ENCODE data around the gene STK32A.

The STK32A gene

DNA sequence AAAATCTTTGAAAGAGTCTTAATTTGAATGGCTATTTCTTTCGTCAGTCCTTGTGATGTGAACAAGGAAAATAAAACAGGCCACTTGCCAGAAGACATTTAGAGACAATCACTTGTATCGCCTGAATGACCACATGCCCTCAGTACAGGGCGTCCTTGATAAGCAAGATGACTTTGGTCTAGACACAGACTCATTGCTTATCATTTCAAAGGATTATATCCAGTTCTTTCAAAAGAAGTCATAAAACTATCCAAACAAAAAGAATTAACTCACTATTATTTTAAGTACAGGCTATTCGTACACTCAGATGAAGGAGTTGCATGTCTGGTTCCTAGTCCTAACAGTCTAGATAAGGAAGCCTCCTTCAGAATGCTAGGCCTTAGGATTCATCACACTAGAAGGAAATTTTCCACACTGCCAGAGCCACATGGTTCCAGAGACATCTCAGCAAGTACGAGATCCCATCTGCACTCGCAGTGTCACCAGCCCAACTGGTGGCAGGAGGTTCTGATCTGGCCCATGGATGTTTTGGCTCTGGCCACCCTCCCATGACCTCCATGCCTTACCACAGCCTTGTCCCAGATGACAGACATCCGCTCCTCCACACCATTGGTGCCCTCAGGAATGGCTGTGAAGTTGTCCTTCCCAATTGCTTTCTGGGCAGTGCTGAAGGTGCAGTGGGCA, 165.4 kb downstream of the STK32A start:
- H3K4me1 Mint-ChIP-seq: no peaks in the 10 kb centered on the region
- ATAC-seq (ENCODE audit: low read depth) (no peak), DNase-seq (ENCODE audit: low spot score in 2 of 2) (no peak)
- peaks cover 4% of the 10 kb centered on the region for H3K9me3 Mint-ChIP-seq
- H3K36me3 Mint-ChIP-seq: no peaks in the 10 kb centered on the region
- H3K27ac Mint-ChIP-seq: no peak overlapping the region
- H3K27me3 Mint-ChIP-seq: peaks cover 1% of the 10 kb centered on the region
- H3K4me3 Mint-ChIP-seq: no peak overlapping the region

DNA sequence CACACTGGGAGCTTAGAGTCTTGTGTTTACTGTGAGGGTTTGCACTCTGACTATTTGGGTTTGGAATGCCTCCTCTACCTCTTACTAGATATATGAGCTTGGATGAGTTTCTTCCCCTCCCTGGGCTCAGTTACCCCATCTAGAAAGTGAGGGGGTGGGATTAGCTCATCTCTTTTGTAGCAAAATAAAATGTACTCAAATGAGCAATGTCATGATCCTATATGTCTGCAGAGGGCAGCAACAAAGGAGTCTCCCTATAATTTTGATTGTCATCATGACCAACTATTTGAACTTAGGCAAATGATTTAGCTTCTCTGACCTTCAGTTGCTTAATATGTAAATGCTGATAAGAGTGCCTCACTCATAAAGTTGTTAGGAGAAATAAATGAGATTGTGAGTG, 166.1 kb downstream of the STK32A start:
- ATAC-seq (ENCODE audit: low read depth): no peak
- H3K4me3 Mint-ChIP-seq: no peak overlapping the region
- no peaks in the 10 kb centered on the region for H3K36me3 Mint-ChIP-seq
- no peaks in the 10 kb centered on the region for H3K4me1 Mint-ChIP-seq
- no peak for DNase-seq (ENCODE audit: low spot score in 2 of 2)
- H3K27ac Mint-ChIP-seq: no peak overlapping the region
- peaks cover under 1% of the 10 kb centered on the region for H3K9me3 Mint-ChIP-seq
- H3K27me3 Mint-ChIP-seq: peaks cover 1% of the 10 kb centered on the region

DNA sequence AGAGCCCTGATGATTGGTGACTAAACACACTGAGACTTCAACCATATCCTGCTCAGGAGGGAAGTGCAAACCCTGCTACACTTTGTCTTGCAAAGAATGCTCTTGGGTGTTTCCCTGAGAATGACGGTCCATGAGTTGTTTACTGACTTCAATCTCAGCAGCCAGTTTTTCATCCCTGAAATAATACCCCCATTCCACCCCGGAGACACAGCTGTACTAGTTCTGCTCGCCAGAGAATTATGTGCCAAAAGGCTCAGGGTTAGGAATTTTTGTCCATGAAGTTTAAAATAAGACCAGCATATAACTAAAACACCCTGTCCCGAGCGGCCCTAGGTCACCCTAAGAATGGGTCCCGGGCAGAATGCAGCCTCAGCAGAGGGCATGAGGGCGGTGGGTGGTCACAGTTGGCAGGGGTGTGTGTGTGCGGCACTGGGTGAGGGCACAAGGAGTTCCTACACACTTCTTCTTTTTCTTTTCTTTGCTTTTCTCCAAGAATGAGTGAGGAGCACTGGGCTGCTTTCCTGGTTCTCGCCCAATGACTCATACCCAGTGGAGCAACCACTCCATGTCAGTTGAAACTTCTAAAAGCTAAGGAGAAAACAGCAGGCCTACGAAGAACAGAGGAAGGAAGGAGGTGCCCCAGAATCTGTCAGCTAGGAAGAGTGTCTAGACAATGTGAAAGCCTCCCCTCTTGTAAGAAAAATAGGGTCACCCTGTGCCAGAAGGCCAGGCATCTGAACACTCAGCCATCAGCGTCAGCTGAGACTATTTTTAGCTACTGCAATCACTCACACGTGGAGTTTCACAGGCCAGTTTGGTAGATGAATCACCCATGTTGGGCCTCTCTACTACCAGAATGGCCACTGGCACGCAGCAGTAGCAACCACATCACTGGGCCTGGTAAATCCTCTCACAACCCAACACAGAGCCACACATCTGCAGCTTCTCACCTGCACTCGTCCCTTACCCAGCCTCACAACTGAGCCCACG, 169.1 kb downstream of the STK32A start:
- Mint-ChIP-seq H3K27ac (no peak overlapping the region), H3K9me3 (no peaks in the 10 kb centered on the region), H3K27me3 (peaks cover 1% of the 10 kb centered on the region), H3K4me3 (no peak overlapping the region), H3K36me3 (no peaks in the 10 kb centered on the region), H3K4me1 (no peaks in the 10 kb centered on the region)
- ATAC-seq (ENCODE audit: low read depth) (no peak), DNase-seq (ENCODE audit: low spot score in 2 of 2) (no peak)

DNA sequence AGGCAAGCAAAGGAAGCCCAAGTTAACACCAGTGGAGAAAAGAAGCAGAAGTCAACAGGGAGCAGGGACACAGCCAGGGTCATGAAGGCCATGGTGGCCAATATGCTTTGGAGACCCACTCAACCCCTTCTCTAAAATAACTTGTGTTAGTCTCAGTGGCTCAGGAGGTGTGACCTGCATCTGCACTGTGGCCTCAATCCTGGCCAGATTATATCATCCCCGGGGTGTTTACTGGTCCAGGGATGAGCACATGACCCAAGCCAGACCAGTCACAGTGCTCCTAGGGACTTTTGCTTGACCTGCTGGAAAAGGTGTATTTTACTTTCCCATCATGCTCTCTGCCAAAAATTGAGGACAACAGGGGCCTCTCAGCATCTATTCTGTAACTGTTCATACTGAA, 169.9 kb downstream of the STK32A start:
- no peak for ATAC-seq (ENCODE audit: low read depth)
- Mint-ChIP-seq H3K9me3 (no peaks in the 10 kb centered on the region), H3K27ac (no peak overlapping the region), H3K27me3 (peaks cover 1% of the 10 kb centered on the region), H3K36me3 (no peaks in the 10 kb centered on the region), H3K4me3 (no peak overlapping the region), H3K4me1 (no peaks in the 10 kb centered on the region)
- no peak for DNase-seq (ENCODE audit: low spot score in 2 of 2)

DNA sequence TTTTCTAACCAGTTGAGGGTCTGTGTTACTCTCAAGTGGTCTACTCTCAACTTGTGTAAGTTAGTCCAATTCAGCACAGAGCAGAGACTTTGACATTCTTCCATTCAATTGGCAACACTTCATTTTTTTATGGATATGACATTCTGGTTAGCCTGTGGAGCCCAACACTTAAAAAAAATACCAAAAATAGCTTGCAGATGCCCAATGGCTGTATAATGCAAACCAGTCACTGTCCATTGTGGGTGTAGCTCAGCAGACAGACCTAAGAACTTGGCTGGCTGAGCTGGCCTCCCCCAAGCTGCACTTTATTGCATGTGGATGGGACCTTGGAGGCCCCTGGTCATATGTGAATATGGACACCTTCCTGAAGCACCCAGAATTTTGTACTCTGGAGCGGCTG, 171.8 kb downstream of the STK32A start:
- DNase-seq (ENCODE audit: low spot score in 2 of 2): no peak
- ATAC-seq (ENCODE audit: low read depth): no peak
- Mint-ChIP-seq H3K4me3 (no peak overlapping the region), H3K4me1 (no peaks in the 10 kb centered on the region), H3K27ac (no peak overlapping the region), H3K36me3 (no peaks in the 10 kb centered on the region), H3K9me3 (no peaks in the 10 kb centered on the region), H3K27me3 (peaks cover 1% of the 10 kb centered on the region)

DNA sequence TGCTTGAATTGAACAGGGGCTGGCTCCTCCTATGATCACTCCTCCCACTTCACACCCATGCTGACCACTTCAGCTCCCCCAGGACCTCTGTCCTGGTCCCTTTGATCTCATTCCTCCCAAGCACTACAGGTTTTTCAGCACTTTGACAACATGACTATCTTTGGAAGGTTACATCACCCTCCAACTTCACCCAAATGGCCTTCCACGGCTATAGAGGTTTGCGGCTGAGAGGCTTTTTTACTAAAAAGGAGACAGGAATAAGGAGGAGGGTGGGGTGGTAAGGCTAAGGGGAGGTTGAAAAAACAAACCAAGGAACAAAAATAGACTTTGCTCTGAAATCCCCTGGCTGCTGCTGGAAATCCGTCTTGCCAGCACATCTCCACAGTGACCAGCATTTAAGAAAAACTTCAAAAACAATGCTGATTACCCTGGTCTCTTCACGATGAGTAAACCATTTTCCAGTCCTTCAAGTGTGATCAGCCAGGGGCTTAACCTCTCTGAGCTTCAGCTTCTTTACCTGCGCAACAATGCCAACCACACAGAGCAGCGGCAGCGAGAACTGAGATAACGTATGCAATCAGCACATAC, 172.4 kb downstream of the STK32A start:
- H3K9me3 Mint-ChIP-seq: no peaks in the 10 kb centered on the region
- DNase-seq (ENCODE audit: low spot score in 2 of 2): no peak
- H3K36me3 Mint-ChIP-seq: no peaks in the 10 kb centered on the region
- no peaks in the 10 kb centered on the region for H3K4me1 Mint-ChIP-seq
- no peak for ATAC-seq (ENCODE audit: low read depth)
- no peak overlapping the region for H3K27ac Mint-ChIP-seq
- H3K4me3 Mint-ChIP-seq: no peak overlapping the region
- peaks cover 1% of the 10 kb centered on the region for H3K27me3 Mint-ChIP-seq

DNA sequence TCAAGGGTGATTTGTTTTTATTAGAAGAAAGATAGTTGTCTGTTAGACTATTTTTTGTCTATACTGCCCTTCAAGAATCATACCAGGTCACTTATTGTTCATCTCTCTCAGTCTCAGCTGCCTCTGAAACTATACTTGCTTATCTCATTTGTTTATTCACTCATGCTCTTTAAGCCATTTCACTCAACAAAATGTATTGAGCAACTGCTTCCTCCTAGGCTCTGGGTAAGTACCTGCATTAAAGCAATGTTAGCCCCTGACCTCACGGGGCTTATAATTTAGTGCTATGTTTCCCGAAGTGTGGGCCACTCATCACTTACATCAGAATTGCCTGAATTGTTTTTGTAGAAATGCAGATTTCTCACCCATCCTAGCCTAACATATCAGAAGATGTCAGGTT, 174.2 kb downstream of the STK32A start:
- no peaks in the 10 kb centered on the region for H3K36me3 Mint-ChIP-seq
- H3K4me1 Mint-ChIP-seq: no peaks in the 10 kb centered on the region
- peaks cover 1% of the 10 kb centered on the region for H3K27me3 Mint-ChIP-seq
- DNase-seq (ENCODE audit: low spot score in 2 of 2) (no peak), ATAC-seq (ENCODE audit: low read depth) (no peak)
- no peaks in the 10 kb centered on the region for H3K9me3 Mint-ChIP-seq
- no peak overlapping the region for H3K4me3 Mint-ChIP-seq
- H3K27ac Mint-ChIP-seq: no peak overlapping the region

DNA sequence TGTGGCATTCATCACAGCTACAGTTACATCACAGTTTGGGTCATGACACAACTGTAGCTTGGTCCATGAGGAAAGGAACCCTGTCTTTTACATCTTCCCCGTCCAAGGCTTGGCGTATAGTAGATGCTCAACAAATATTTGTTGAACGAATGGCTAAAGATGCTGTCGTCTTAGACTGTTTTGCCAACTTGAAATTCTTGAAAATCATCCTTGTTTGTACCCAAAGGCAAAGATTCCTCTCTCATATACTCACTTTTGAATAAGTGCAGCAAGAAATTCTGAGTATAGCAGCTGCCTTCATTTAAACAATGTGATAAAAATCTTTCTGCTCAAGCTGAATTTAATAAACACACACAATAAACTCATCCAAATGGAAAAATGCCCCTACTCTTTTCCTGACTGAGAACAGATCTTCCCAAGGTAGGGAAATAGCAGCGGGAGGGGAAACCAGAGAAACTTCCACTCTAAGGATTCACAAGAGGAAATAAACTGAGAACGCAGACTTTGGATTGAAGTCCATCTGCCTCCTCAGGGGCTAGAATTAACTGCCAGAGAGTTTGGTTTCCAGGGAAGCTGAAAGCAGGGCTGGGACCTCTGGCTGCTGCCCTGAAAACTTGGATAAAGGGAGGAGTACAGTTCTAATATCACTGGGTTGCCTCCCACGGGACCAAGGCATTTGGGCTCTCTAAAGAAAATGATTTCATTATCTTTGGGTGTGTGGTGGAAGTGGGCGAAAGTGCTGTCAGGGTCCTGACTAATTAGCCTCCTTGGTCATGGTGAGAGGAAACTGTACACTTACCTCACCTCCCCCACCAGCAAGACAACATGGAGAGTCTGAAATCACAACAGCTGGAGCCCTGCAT, 175.9 kb downstream of the STK32A start:
- H3K4me1 Mint-ChIP-seq: no peaks in the 10 kb centered on the region
- H3K9me3 Mint-ChIP-seq: no peaks in the 10 kb centered on the region
- H3K27me3 Mint-ChIP-seq: no peaks in the 10 kb centered on the region
- H3K27ac Mint-ChIP-seq: no peak overlapping the region
- H3K4me3 Mint-ChIP-seq: no peak overlapping the region
- no peaks in the 10 kb centered on the region for H3K36me3 Mint-ChIP-seq
- ATAC-seq (ENCODE audit: low read depth) (no peak), DNase-seq (ENCODE audit: low spot score in 2 of 2) (no peak)

DNA sequence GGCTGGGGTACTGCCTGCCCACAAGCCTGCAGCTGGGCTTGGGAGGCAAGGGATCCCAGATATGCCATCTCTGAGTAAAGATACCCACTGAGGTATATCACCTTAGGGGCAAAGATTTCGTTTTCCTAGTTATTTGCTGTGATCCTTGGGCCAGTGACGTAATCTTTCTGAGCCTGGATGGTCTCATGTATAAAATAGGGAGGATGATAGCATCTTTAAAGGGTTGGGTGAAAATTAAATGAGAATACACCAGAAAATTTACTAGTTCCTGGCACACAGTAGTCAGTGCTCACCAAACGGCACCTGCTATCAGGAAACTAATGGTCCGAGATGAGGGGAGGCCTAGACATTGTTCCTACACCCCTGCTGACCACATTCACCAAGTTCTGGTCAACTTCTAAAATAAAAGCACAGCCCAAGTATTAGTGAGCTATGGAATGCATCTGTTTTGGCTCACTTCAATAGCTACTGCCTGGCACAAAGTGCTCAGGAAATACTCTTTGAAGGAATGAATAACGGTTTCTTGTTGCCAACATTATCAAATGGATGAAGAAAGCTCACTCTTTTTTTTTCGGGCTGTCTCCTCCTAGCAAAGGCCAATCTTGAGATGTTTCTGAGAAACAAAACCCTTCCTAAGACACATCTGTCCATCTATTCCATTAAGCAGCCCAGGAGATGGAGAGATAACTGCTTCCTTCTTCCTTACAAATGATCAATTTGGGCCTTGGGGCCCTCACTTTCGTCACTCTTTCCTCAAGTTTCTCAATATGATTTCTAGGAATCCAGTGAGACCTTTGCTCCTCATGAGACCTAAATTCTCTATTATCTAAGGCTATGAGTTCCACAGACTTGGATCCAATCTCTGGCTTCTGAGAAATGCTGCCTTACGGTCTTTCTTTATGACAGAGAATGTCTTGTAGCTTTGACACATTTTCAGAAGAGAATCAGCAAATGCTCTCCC, 176.8 kb downstream of the STK32A start:
- Mint-ChIP-seq H3K4me1 (no peaks in the 10 kb centered on the region), H3K4me3 (no peak overlapping the region), H3K36me3 (no peaks in the 10 kb centered on the region), H3K27ac (no peak overlapping the region), H3K9me3 (no peaks in the 10 kb centered on the region), H3K27me3 (no peaks in the 10 kb centered on the region)
- no peak for ATAC-seq (ENCODE audit: low read depth)
- DNase-seq (ENCODE audit: low spot score in 2 of 2): no peak

DNA sequence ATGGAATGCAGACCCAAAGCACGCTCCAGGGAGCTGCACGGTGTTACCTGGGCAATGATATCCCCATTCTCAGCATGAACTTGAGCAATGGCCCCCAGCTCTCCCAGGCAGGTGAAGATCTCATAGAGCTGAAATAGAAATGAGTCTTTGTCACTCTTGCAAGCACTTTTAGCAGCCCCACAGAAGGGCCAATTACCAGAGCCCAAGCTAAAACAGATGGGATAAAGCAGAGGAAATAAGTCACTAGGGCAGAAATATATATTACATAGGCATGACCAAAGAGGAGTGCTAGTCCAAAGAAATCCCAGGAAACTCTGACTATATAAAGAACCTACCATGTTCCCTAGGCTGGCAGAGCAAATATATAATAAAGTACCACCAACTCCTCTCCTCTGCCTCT, 177.7 kb downstream of the STK32A start:
- Mint-ChIP-seq H3K4me3 (no peak overlapping the region), H3K27ac (no peak overlapping the region), H3K9me3 (no peaks in the 10 kb centered on the region), H3K36me3 (no peaks in the 10 kb centered on the region), H3K4me1 (no peaks in the 10 kb centered on the region), H3K27me3 (no peaks in the 10 kb centered on the region)
- DNase-seq (ENCODE audit: low spot score in 2 of 2) (no peak), ATAC-seq (ENCODE audit: low read depth) (no peak)

DNA sequence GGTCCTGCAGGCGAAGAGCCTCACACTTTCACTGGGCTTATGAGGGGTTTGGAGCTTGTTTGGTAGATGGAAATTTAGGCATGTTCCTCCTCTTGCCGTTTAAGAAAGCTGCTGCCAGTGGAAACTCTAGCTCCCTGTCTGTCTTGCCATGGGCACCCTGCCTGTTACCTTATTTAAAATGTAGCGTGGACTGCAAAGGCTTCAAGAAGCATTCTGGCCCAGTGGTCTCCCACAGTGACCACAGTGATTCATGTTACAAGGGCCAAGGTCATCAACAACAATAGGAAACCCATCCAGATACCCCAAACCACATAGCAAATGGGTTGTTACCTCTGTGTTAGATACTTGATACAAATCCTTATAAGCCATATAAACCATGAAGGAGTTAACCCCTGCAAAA, 178.4 kb downstream of the STK32A start:
- H3K27ac Mint-ChIP-seq: no peak overlapping the region
- ATAC-seq (ENCODE audit: low read depth) (no peak), DNase-seq (ENCODE audit: low spot score in 2 of 2) (no peak)
- H3K4me3 Mint-ChIP-seq: no peak overlapping the region
- H3K4me1 Mint-ChIP-seq: no peaks in the 10 kb centered on the region
- no peaks in the 10 kb centered on the region for H3K27me3 Mint-ChIP-seq
- H3K36me3 Mint-ChIP-seq: no peaks in the 10 kb centered on the region
- no peaks in the 10 kb centered on the region for H3K9me3 Mint-ChIP-seq

DNA sequence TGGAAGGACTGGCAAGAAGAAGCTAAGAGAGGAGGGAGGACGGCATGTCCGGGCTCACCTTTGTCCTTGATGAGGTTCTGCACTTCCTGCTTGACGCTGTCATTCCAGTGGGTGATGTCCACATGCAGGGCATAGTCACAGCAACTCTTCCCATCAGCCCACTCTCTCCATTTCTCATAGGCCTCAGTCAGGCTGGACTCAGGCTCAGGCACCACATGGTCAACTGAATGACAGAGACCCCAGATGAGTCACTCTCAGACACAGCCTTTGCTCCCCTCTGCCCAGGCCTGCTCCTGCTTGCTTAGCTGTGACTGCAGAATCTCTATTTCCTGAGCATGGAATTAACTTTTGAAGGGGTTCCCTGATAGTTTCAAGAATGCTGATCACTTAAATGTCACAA, 180.8 kb downstream of the STK32A start:
- DNase-seq (ENCODE audit: low spot score in 2 of 2) (no peak), ATAC-seq (ENCODE audit: low read depth) (no peak)
- H3K36me3 Mint-ChIP-seq: no peaks in the 10 kb centered on the region
- no peaks in the 10 kb centered on the region for H3K9me3 Mint-ChIP-seq
- no peak overlapping the region for H3K27ac Mint-ChIP-seq
- H3K27me3 Mint-ChIP-seq: no peaks in the 10 kb centered on the region
- H3K4me3 Mint-ChIP-seq: no peak overlapping the region
- H3K4me1 Mint-ChIP-seq: no peaks in the 10 kb centered on the region

All from memory B cell (primary cell).